ENCODE data around the gene UPP1.
"Not testable (repeated sequence)": the region's sequence is repeated elsewhere in the genome, so short reads cannot be mapped to it uniquely, and the experiment has no call there.

Gene UPP1

DNA sequence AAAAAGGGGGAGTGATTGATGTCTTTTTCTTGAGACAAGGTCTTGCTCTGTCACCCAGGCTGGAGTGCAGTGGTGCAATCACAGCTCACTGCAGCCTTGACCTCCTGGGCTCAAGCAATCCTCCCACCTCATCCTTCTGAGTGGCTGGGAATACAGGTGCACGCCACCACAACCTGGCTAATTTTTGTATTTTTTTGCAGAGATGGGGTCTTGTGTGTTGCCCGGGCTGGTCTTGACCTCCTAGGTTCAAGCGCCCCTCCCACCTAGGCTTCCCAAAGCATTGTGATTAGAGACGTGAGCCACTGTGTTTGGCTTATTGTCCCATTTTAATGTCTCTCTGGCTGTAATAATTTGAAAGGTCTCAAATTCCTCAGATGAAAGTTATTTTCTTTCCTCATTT, 21.8 kb downstream of the UPP1 start:
- no peak for DNase-seq

DNA sequence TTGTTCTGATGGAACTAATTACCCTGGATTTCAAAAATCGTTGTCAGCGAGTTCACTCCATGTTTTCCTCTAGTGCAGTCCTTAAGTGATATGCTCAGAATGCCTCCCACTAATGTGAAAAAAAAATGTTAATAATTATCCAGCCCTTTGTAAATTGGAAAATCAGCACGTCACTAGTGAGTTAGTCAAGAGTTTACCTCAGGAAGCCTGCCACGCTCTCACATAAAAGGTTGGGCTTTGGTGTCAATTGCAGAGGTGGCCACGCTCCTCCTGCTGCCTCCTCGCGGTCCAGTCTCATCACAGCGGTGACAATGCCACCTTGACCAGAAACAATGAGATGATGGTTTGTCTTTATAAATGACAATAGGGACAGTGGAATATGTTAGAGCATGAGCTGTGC, 22.5 kb downstream of the UPP1 start:
- no peak for DNase-seq

DNA sequence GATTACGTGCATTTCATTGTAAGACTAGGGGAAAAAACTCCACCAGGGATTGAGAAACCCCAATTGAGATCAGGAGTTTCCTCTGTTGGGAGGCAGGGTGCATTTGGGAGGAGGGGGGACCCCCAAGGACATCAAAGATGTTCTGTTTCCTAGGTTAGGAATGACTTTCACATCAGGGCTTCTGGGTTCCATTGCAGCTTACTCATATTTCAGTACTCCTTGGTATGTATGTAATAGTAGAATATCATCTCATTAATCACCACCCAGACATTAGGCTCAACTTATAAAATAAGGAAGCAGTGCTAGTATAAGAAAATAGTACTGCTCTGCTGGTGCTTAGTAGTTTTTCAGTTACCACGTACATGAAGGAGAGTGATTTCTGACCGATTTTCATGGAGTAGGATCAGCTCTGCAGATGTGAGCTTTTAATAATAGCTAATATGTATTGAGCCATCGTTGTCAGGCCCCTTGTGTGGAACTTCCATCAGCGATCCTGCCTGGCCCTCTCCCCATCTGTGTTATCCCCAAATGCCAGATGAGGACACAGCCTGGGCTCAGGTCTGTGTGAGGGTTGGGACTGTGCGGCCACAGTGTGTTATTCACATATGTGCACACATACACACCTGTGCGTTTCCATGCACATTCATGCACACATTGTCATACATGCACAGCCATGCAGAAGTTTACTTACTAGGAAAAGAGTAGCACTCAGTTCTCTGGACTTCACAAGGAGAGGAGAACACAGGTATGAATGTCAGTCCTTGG, 23.5 kb downstream of the UPP1 start:
- DNase-seq: no peak

DNA sequence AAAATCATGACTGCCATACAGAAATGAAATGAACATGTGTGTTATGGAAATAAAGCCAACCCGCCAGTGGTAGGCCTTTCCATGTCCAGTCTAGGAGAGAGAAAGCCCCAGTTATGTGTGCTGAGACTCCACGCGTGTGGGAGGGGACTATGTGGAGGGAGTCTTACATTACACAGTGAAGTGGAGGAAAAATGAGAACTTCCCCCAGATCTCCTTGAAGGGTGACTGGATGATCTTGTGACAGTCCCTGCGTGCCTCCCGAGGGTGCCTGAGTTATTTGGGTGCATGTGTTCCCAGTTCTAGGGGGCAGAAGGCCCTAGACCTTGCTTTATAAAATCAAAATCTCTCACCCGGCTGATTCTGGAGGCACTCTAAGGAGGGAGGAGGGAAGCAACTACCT, 24.2 kb downstream of the UPP1 start:
- DNase-seq: no peak

DNA sequence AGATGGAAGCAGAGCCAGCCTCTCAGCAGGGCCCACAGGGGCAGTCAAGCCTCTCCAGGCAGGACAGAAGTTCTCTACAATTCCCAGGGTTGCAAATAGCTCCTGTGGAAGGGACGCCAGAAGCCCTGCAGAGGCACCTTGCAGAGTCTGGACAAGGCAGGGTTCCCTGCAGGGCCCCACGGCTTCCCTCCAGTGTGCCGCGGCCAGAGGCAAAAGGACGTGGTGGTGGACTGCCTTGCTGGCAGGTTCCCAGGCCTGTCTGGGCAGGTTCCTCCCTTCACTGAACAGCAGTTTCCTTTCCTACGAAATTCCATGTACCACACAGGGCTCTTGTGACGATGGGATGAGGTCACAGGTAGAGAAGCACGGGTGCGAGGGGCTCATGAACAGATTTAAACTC, 25.1 kb downstream of the UPP1 start:
- DNase-seq: no peak

DNA sequence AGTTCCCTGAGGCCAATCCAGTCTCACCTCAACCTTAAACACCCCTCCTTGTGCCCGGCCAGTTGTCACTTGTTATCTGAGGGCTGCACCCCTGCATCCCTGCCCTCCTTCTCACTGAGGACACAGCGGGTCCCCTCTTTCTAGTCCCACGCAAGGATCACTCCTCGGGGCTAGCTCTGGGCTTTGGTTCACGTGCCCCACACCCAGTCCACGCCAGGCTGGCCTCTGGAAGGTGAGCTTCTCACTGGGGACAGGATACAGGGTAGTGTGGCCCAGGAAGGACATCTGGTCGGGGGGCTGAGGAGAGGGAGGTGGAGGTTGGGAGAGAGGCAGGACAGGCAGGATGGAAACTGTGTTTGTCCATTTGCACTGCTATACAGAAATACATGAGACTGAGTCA, 25.5 kb downstream of the UPP1 start:
- no peak for DNase-seq

DNA sequence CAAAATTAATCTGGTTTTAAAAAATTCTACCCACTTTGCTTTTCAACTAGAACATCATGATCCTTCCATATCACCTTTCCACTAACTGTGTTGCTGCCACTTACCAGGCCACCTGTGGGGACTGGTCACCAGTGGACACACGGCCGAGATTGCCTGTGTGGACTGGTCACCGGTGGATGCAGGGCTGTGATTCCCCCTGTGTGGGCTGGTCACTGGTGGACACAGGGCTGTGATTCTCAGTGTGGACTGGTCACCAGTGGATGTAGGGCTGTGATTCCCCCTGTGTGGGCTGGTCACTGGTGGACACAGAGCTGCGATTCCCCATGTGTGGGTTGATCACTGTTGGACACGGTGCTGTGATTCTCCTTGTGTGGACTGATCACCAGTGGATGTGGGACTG, 27.0 kb downstream of the UPP1 start:
- no peak for DNase-seq

DNA sequence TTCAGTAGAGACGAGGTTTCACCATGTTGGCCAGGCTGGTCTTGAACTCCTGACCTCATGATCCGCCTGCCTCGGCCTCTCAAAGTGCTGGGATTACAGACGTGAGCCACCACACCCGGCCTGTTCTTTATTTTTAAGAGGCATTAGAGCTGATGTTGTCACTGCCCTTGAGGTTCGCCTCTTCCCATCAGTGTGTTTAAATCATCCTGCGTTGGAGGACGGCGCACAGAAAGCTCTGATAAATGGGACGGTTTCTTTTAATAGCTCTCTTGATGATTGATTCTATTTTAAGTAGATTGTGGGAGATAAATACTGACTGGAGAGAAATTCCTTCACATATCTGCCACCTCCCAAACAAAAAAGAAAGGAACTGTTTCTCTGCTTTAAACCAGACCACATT, 29.0 kb downstream of the UPP1 start:
- DNase-seq: no peak

DNA sequence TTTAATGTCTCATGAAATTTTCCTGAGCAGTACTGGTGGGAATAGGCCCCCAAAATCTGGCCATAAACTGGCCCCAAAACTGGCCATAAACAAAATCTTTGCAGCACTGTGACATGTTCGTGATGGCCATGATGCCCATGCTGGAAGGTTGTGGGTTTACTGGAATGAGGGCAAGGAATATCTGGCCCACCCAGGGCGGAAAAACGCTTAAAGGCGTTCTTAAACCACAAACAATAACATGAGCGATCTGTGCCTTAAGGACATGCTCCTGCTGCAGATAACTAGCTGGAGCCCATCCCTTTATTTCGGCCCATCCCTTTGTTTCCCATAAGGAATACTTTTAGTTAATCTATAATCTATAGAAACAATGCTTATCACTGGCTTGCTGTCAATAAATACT, 31.5 kb downstream of the UPP1 start:
- DNase-seq: not testable (repeated sequence)

DNA sequence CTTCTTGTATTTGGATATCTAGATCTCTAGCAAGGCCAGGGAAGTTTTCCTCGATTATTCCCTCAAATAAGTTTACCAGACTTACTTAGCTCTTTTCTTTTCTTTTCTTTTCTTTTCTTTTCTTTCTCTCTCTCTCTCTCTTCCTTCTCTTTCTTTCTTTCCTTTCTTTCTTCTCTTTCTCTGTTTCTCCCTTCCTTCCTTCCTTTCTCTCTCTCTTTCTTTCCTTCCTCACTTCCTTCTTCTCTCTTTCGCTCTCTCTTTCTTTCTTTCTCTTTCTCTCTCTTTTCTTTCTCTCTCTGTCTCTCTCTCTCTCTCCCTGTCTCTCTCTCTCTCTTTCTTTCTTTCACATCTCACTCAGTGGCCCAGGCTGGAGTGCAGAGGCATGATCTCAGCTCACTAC, 37.0 kb downstream of the UPP1 start:
- DNase-seq: no peak

DNA sequence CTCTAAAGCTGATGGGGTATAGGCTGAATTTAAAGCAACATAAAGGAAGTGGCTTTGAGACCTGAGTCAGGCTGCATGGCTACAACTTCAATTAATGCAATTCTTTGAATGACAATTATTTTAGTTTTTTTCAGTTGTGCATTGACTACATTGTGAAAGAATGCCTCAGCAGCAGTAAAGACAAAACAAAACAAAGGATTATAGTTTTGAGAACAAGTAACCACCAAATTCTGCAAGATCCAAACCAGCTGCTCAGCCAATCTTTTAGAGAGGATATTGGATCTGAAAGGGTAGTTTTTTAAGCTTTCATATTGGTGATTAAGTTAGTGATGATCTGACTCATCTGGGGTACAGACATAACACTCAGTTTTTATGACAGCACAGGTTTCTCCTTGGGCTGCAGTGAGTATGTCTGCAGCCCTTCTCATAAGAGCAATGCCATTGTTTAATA, 41.6 kb downstream of the UPP1 start:
- no peak for DNase-seq

DNA sequence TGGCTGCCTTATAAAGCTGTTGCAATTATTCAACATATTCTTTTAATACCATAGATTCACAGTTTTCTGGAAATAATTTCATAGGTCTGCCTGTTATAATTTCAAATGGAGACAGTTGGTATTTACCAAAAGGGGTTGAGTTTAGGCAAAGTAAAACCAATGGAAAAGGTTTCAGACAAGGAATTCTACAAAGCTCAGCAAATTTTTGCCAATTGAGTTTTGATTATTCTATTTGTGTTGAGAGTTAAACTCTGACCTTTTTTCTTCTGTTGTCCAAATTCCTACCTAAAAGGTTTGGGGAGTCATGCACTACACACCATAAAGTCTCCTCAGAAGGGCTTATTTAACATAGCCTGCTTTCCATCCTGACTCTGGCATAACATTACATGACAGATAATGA, 43.7 kb downstream of the UPP1 start:
- no peak for DNase-seq

DNA sequence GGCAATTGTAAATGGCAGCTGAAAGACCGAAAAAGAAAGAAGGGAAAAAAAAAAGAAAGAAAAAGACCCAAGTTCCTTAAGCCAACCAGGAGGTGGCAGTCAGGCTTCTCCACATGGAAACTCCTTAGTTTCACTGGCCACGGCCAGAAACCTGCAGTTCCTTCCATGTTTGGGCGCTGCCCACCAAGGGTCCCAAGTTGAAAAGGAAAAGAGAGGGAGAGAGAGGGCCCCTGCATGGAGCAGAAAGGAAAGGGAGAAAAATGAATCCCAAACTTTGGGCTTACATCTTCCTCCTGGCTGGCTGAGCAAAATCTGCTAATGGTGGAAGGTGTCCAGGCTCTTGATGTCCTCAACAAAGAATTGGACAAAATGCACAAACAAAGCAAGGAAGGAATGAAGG, 50.4 kb downstream of the UPP1 start:
- DNase-seq: no peak

DNA sequence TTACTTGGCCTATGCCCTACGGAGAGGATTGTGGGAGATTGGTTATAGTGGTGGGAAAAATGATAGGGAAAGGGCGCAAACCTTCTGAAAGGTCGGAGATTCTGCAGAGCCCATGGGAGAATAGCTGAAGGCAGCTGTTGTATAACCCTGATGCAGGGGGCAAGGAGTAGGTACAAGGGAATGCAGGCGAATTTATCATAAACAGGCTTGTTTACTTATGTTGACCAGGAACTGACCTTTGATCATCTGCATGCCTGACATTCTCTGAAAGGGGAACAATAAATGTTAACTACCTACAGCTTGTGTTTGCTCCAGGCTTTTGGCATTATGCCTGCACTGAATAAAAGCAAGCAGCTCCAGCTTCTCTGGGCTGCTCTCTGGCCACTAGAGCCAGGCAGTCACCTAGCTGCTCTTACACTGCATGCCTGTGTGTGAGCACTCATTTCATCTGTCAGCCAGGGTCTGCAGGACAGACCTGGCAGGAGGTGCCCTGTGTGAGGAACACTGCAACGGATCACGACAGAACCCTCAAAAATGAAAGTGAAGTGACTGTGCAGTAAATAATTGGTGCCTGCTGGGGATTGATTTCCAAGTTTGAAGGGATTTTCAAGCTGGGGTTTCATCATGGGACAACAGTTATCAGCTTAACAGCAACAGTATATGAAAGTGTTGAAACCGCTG, 51.1 kb downstream of the UPP1 start:
- DNase-seq: no peak

DNA sequence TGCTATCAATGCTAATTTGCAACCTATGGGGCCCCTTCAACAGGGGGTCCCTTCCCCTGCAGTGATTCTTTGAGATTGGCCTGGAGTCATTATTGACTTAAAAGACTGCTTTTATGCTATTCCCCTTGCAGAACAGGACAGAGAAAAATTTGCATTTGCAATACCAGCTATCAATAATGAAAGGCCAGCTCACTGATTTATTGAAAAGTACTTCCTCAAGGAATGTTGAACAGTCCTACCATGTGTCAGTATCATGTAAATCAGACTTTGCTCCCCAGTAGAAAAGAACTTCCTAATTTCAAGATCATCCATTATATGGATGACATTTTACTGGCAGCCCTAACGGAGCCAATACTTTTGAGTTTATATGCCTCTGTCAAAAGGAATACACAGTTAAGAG, 52.5 kb downstream of the UPP1 start:
- DNase-seq: no peak

DNA sequence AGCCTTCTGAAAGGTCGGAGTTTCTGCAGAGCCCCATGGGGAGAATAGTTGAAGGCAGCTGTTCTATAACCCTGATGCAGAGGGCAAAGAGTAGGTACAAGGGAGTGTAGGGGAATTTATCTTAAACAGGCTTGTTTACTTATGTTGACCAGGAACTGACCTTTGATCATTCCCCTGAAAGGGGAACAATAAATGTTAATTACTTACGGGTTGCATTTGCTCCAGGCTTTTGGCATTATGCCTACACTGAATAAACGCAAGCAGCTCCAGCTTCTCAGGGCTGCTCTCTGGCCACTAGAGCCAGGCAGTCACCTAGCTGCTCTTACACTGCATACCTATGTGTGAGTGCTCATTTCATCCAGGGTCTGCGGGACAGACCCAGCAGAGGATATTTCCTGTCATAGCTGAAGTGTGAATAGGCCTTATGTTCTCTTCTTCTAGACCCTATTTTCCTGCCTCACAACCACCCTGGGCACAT, 55.3 kb downstream of the UPP1 start:
- no peak for DNase-seq

DNA sequence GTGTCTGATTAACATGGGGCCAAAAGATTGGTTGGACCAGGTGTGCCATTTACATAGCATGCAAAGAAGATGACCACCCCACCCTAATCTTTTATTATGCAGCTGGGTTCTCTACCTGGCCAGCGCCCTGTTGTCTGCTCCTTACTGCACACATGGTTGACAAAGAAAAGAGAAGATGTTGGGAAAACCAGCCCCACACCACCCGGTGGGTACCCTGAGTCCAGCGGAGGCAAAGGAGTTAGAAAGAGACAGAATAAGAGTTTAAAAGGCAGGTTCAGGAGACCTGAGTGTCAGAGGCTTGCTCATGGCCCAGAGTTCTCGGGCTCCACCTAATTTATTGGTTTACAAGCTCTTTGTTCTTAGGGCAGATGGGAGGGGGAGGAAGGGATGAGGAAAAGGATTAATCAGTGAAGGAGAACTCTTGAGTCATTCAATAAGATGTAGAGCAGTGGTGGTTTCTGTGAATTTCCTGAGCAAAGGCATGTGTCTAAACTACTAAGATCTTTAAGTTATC, 58.1 kb downstream of the UPP1 start:
- no peak for DNase-seq

DNA sequence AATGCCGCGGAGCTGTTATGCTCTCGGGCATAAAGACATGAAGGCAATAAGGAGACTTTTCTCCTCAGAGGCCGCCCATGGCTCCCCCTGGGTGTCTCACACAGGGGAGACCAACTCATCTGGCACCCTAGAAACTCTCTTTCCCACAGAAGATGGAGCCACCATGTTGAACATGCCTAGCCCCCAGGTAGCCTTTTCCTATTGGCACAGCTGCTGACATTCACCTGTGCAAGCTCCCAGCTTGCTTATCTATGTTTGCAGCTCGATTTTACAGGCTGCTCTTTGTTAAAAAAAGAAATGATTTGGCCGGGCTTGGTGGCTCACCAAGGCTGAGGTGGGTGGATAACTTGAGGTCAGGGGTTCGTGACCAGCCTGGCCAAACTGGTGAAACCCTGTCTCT, 58.6 kb downstream of the UPP1 start:
- DNase-seq: not testable (repeated sequence)

DNA sequence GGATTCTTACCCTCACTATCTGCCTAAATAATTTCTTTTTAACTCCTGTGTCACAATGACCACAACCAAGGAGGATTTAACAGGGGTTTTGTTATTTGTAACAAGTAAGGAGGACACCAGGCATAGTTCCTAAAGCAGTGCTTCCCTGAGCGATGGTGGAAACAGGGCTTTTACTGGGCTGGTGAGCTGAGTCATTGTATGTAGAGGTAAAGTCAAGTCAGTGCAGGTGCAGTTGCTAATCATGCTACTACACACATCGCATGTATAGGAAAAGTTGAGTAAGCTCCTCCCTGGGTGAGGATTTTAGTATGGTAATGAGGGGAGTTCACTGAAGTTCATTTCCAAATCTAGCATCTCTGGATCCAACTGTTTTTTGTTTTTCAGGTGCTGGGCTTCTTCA, 59.2 kb downstream of the UPP1 start:
- DNase-seq: no peak

DNA sequence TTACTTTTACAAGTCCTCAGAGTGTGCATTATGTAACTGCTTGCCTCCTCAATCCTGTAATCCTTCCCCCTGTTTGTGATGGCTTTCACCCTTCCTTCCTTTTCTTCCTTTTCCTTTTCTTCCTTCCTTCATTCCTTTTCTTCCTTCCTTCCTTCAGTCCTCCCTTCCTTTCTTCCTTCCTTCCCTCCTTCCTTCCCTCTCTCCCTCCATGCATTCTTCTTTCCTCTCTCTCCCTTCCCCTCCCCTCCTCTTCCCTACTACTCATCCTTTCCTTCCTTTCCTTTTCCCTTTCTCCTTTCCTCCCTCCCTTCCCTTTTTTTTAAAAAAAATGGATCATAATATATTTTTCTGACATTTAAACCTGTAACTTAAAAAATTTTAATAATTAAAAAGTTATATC, 60.0 kb downstream of the UPP1 start:
- no peak for DNase-seq

DNA sequence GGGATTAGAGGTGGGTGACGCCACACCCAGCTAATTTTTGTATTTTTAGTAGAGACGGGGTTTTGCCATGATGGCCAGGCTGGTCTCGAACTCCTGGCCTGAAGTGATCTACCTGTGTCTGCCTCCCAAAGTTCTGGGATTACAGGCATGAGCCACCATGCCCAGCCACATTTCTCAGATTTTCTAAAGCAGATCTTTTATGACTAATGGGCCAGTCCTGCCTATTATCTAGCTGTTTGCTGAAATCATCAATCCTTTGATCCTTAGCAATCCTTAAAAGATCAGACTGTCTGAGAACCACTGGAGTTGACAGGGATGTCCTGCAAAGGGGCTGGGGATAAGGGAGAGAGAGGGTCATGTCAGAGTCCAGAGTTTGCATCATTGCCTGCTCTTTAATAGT, 61.0 kb downstream of the UPP1 start:
- no peak for DNase-seq

DNA sequence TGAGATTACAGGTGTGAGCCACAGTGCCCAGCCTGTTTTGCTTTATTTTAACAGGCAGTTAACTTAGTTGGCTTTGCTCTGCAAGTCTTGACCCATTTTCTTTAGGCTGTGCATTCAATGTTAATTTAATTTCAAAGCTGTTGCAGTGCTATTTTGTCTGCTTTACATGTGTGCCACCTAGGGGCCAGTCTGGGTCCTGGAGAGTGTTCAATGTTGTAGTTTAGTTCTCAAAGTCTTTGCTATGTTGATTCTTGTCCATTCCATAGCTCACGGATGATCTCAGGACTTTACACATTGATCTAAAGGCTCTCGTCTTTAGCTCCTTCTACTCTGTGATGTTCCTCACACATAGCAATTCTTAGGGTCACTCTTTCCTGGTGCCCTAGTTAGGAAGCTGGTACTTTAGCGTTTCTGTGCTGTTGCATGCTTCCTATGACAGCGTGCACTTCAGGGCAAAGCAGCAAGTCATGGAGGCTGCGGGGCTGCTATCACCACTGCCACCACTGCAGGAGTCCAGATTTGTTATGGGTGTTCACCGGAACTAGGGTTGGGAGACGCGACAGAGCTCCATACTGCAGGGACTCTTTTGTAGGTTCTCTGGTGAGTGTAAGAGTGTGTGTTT, 65.8 kb downstream of the UPP1 start:
- no peak for DNase-seq
